ENCODE measurements around the gene ZNF532. TPM values are rescaled to one million over a fixed set of nuclear protein-coding genes. Genes with fewer than 3 reads are reported as not detected.

The ZNF532 gene
- total RNA-seq, 6 experiments from 2014 or later, result 43.1 to 56.6 (median 50.1) TPM

- H3K27ac Mint-ChIP-seq, result no peak overlapping the region; the same call in 1 of the 2 replicates
- H3K27me3 Mint-ChIP-seq (ENCODE audit: insufficient read depth), result no peaks in the 10 kb centered on the region; the same call in 1 of the 2 replicates
- no peak for DNase-seq
- peaks cover 23% of the 10 kb centered on the region for H3K36me3 Mint-ChIP-seq (ENCODE audit: low read depth)
- H3K4me1 Mint-ChIP-seq (ENCODE audit: low read depth), result peaks cover 33% of the 10 kb centered on the region
- TF ChIP-seq, protein P1, sequence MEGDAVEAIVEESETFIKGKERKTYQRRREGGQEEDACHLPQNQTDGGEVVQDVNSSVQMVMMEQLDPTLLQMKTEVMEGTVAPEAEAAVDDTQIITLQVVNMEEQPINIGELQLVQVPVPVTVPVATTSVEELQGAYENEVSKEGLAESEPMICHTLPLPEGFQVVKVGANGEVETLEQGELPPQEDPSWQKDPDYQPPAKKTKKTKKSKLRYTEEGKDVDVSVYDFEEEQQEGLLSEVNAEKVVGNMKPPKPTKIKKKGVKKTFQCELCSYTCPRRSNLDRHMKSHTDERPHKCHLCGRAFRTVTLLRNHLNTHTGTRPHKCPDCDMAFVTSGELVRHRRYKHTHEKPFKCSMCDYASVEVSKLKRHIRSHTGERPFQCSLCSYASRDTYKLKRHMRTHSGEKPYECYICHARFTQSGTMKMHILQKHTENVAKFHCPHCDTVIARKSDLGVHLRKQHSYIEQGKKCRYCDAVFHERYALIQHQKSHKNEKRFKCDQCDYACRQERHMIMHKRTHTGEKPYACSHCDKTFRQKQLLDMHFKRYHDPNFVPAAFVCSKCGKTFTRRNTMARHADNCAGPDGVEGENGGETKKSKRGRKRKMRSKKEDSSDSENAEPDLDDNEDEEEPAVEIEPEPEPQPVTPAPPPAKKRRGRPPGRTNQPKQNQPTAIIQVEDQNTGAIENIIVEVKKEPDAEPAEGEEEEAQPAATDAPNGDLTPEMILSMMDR (IDR thresholded peaks at IDR 0.05), result no peak
- H3K4me3 Mint-ChIP-seq, result no peak overlapping the region
- no peaks in the 10 kb centered on the region for H3K9me3 Mint-ChIP-seq
Observed at GRCh38 chr18:58951986-58952702, 87.5 kb downstream of the ZNF532 start.

DNA sequence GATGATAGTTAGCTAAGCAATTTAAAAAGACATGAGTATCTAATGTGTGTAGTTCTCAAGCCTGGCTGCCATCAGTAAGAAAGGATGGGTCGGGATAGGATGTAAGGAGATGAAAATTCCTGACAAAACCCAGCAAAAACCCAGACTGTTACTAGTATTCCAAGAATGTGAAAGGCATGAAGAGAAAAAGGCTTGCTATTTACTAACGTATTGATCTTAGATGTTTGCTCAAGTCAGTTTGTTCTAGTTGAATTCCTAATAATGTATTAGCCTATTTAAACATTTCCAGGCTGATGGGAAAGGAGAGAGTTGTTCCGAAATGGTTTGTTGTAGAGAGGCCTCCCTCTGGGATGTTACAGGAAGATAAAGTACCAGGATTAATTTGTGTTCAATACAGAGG, 88.2 kb downstream of the ZNF532 start:
- Mint-ChIP-seq H3K4me1 (ENCODE audit: low read depth) (peaks cover 26% of the 10 kb centered on the region), H3K9me3 (no peaks in the 10 kb centered on the region), H3K27ac (peak overlapping the region; percentile 46), H3K27me3 (ENCODE audit: insufficient read depth) (no peaks in the 10 kb centered on the region; the same call in 1 of the 2 replicates), H3K4me3 (no peak overlapping the region), H3K36me3 (ENCODE audit: low read depth) (peaks cover 22% of the 10 kb centered on the region)
- TF ChIP-seq, protein P1 (IDR thresholded peaks at IDR 0.05), result no peak
- DNase-seq, result no peak

DNA sequence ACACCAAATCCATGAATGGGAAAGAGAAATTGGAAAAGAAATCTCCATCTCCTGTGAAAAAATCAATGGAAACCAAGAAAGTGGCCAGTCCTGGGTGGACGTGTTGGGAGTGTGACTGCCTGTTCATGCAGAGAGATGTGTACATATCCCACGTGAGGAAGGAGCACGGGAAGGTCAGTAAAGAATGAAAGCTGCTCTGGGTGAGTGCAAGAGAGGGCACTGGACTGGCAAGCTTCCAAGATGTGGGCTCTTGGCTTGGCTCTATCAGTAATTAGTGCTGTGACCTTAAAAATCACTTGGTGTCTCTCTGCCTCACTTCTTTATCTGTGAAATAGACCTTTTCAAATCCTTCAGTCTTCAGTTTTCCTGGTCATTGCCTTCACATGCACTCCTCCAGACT, 89.0 kb downstream of the ZNF532 start:
- Mint-ChIP-seq H3K4me3 (no peak overlapping the region), H3K27me3 (ENCODE audit: insufficient read depth) (no peaks in the 10 kb centered on the region; the same call in 1 of the 2 replicates), H3K27ac (no peak overlapping the region), H3K4me1 (ENCODE audit: low read depth) (peaks cover 24% of the 10 kb centered on the region), H3K9me3 (no peaks in the 10 kb centered on the region), H3K36me3 (ENCODE audit: low read depth) (peaks cover 22% of the 10 kb centered on the region)
- TF ChIP-seq, protein P1 (IDR thresholded peaks at IDR 0.05), result no peak
- DNase-seq, result no peak

DNA sequence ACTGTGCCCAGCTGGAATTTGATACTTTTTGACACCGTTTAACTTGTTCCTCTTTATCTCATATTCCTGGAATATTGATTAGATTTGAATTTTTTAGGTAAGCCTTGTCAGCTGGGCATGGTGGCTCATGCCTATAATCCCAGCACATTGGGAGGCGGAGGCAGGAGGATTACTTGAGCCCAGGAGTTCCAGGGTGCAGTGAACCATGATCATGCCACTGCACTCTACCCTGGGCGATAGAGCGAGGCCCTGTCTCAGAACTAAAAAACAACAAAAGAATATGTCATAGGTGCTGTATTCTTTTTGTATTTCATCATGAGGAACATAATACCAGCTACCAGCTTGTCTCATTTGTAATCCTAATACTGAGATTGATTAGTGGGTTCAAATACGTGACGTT, 90.3 kb downstream of the ZNF532 start:
- Mint-ChIP-seq H3K27ac (no peak overlapping the region), H3K4me1 (ENCODE audit: low read depth) (peaks cover 24% of the 10 kb centered on the region), H3K4me3 (no peak overlapping the region), H3K27me3 (ENCODE audit: insufficient read depth) (no peaks in the 10 kb centered on the region; the same call in 1 of the 2 replicates), H3K36me3 (ENCODE audit: low read depth) (peaks cover 24% of the 10 kb centered on the region), H3K9me3 (no peaks in the 10 kb centered on the region)
- TF ChIP-seq, protein P1 (IDR thresholded peaks at IDR 0.05), result no peak
- DNase-seq, result no peak

- Mint-ChIP-seq H3K27me3 (ENCODE audit: insufficient read depth) (no peaks in the 10 kb centered on the region; the same call in 1 of the 2 replicates), H3K36me3 (ENCODE audit: low read depth) (peaks cover 32% of the 10 kb centered on the region), H3K4me3 (no peak overlapping the region), H3K4me1 (ENCODE audit: low read depth) (peaks cover 31% of the 10 kb centered on the region), H3K9me3 (no peaks in the 10 kb centered on the region), H3K27ac (no peak overlapping the region)
- TF ChIP-seq, protein P1 (IDR thresholded peaks at IDR 0.05), result no peak
- no peak for DNase-seq
Observed at GRCh38 chr18:58955738-58956137, 91.1 kb downstream of the ZNF532 start.
